Measurements from ENCODE around the gene CYTL1.
"Not testable (repeated sequence)": the region's sequence is repeated elsewhere in the genome, so short reads cannot be mapped to it uniquely, and the experiment has no call there.

Gene CYTL1

GRCh38 chr4:5020341-5020740, 1.1 kb upstream of the CYTL1 start:
- H3K4me3 Mint-ChIP-seq: no peak overlapping the region
- H3K9me3 Mint-ChIP-seq: peaks cover 4% of the 10 kb centered on the region
- no peaks in the 10 kb centered on the region for H3K4me1 Mint-ChIP-seq
- no peak for ATAC-seq
- H3K27me3 Mint-ChIP-seq: peaks cover 31% of the 10 kb centered on the region
- H3K27ac Mint-ChIP-seq: no peak overlapping the region
- H3K36me3 Mint-ChIP-seq: no peaks in the 10 kb centered on the region

GRCh38 chr4:5019796-5020195, 538 bp upstream of the CYTL1 start:
- Mint-ChIP-seq H3K27ac (no peak overlapping the region), H3K4me3 (no peak overlapping the region), H3K27me3 (peaks cover 33% of the 10 kb centered on the region), H3K9me3 (peaks cover 4% of the 10 kb centered on the region), H3K36me3 (no peaks in the 10 kb centered on the region), H3K4me1 (no peaks in the 10 kb centered on the region)
- no peak for ATAC-seq

- Mint-ChIP-seq H3K4me3 (no peak overlapping the region), H3K36me3 (no peaks in the 10 kb centered on the region), H3K27ac (no peak overlapping the region), H3K9me3 (peaks cover 4% of the 10 kb centered on the region), H3K4me1 (no peaks in the 10 kb centered on the region), H3K27me3 (peaks cover 36% of the 10 kb centered on the region)
- no peak for ATAC-seq
These were observed 655 bp downstream of the CYTL1 start for GRCh38 chr4:5018603-5019002.

- H3K36me3 Mint-ChIP-seq: no peaks in the 10 kb centered on the region
- peaks cover 41% of the 10 kb centered on the region for H3K27me3 Mint-ChIP-seq
- no peak overlapping the region for H3K27ac Mint-ChIP-seq
- no peak overlapping the region for H3K4me3 Mint-ChIP-seq
- H3K4me1 Mint-ChIP-seq: no peaks in the 10 kb centered on the region
- peaks cover 4% of the 10 kb centered on the region for H3K9me3 Mint-ChIP-seq
- no peak for ATAC-seq
These were observed 1.2 kb downstream of the CYTL1 start for GRCh38 chr4:5018096-5018495.

- H3K9me3 Mint-ChIP-seq: no peaks in the 10 kb centered on the region
- peaks cover 44% of the 10 kb centered on the region for H3K27me3 Mint-ChIP-seq
- H3K36me3 Mint-ChIP-seq: no peaks in the 10 kb centered on the region
- H3K27ac Mint-ChIP-seq: no peak overlapping the region
- no peaks in the 10 kb centered on the region for H3K4me1 Mint-ChIP-seq
- no peak overlapping the region for H3K4me3 Mint-ChIP-seq
- no peak for ATAC-seq
These were observed 5.1 kb downstream of the CYTL1 start for GRCh38 chr4:5014007-5014682.

GRCh38 chr4:5012958-5013357, 6.3 kb downstream of the CYTL1 start:
- no peak overlapping the region for H3K4me3 Mint-ChIP-seq
- H3K9me3 Mint-ChIP-seq: no peaks in the 10 kb centered on the region
- peaks cover 47% of the 10 kb centered on the region for H3K27me3 Mint-ChIP-seq
- no peaks in the 10 kb centered on the region for H3K36me3 Mint-ChIP-seq
- no peak overlapping the region for H3K27ac Mint-ChIP-seq
- ATAC-seq: no peak
- no peaks in the 10 kb centered on the region for H3K4me1 Mint-ChIP-seq

- Mint-ChIP-seq H3K9me3 (no peaks in the 10 kb centered on the region), H3K27me3 (peaks cover 47% of the 10 kb centered on the region), H3K27ac (no peak overlapping the region), H3K4me3 (no peak overlapping the region), H3K4me1 (no peaks in the 10 kb centered on the region), H3K36me3 (no peaks in the 10 kb centered on the region)
- ATAC-seq: no peak
These were observed 6.9 kb downstream of the CYTL1 start for GRCh38 chr4:5012244-5012898.

GRCh38 chr4:5010984-5011383, 8.3 kb downstream of the CYTL1 start:
- H3K27ac Mint-ChIP-seq: no peak overlapping the region
- H3K4me3 Mint-ChIP-seq: no peak overlapping the region

GRCh38 chr4:5009796-5010195, 9.5 kb downstream of the CYTL1 start:
- no peak overlapping the region for H3K27ac Mint-ChIP-seq
- no peaks in the 10 kb centered on the region for H3K36me3 Mint-ChIP-seq
- no peak for ATAC-seq
- H3K9me3 Mint-ChIP-seq: no peaks in the 10 kb centered on the region
- no peaks in the 10 kb centered on the region for H3K4me1 Mint-ChIP-seq
- peaks cover 41% of the 10 kb centered on the region for H3K27me3 Mint-ChIP-seq
- H3K4me3 Mint-ChIP-seq: no peak overlapping the region

More at GRCh38 chr4:5010984-5011383, 8.3 kb downstream of the CYTL1 start:
- H3K9me3 Mint-ChIP-seq: no peaks in the 10 kb centered on the region
- ATAC-seq: no peak
- no peaks in the 10 kb centered on the region for H3K4me1 Mint-ChIP-seq
- H3K27me3 Mint-ChIP-seq: peaks cover 44% of the 10 kb centered on the region
- H3K36me3 Mint-ChIP-seq: no peaks in the 10 kb centered on the region

GRCh38 chr4:5006932-5007331, 12.3 kb downstream of the CYTL1 start:
- H3K9me3 Mint-ChIP-seq, H3K4me1 Mint-ChIP-seq, H3K4me3 Mint-ChIP-seq, ATAC-seq, H3K36me3 Mint-ChIP-seq, H3K27ac Mint-ChIP-seq: not testable (repeated sequence)
- peaks cover 54% of the 10 kb centered on the region for H3K27me3 Mint-ChIP-seq

GRCh38 chr4:5004496-5004895, 14.8 kb downstream of the CYTL1 start:
- Mint-ChIP-seq H3K9me3 (no peaks in the 10 kb centered on the region), H3K4me3 (no peak overlapping the region), H3K27me3 (peaks cover 57% of the 10 kb centered on the region), H3K4me1 (no peaks in the 10 kb centered on the region), H3K36me3 (no peaks in the 10 kb centered on the region), H3K27ac (no peak overlapping the region)
- no peak for ATAC-seq

- Mint-ChIP-seq H3K4me1 (no peaks in the 10 kb centered on the region), H3K9me3 (no peaks in the 10 kb centered on the region), H3K27ac (no peak overlapping the region), H3K27me3 (peaks cover 58% of the 10 kb centered on the region), H3K4me3 (no peak overlapping the region), H3K36me3 (no peaks in the 10 kb centered on the region)
- no peak for ATAC-seq
These were observed 15.3 kb downstream of the CYTL1 start for GRCh38 chr4:5003918-5004317.

- ATAC-seq: no peak
- Mint-ChIP-seq H3K27me3 (peaks cover 55% of the 10 kb centered on the region), H3K36me3 (no peaks in the 10 kb centered on the region), H3K9me3 (no peaks in the 10 kb centered on the region), H3K4me3 (no peak overlapping the region), H3K27ac (no peak overlapping the region), H3K4me1 (no peaks in the 10 kb centered on the region)
These were observed 15.8 kb downstream of the CYTL1 start for GRCh38 chr4:5003372-5003857.

GRCh38 chr4:5001641-5002040, 17.6 kb downstream of the CYTL1 start:
- not testable (repeated sequence) for H3K4me1 Mint-ChIP-seq, H3K9me3 Mint-ChIP-seq, H3K4me3 Mint-ChIP-seq, H3K36me3 Mint-ChIP-seq, H3K27ac Mint-ChIP-seq, ATAC-seq
- peaks cover 55% of the 10 kb centered on the region for H3K27me3 Mint-ChIP-seq

- not testable (repeated sequence) for H3K4me1 Mint-ChIP-seq, H3K4me3 Mint-ChIP-seq, H3K36me3 Mint-ChIP-seq, H3K9me3 Mint-ChIP-seq, H3K27ac Mint-ChIP-seq, ATAC-seq
- peaks cover 59% of the 10 kb centered on the region for H3K27me3 Mint-ChIP-seq
These were observed 22.3 kb downstream of the CYTL1 start for GRCh38 chr4:4996935-4997334.

- Mint-ChIP-seq H3K27me3 (peaks cover 51% of the 10 kb centered on the region), H3K9me3 (no peaks in the 10 kb centered on the region), H3K4me1 (no peaks in the 10 kb centered on the region), H3K36me3 (no peaks in the 10 kb centered on the region), H3K4me3 (no peak overlapping the region), H3K27ac (no peak overlapping the region)
- no peak for ATAC-seq
These were observed 23.4 kb downstream of the CYTL1 start for GRCh38 chr4:4995908-4996265.
